ENCODE measurements around the gene PLIN3.
"Not testable (repeated sequence)": the region's sequence is repeated elsewhere in the genome, so short reads cannot be mapped to it uniquely, and the experiment has no call there.

DNA sequence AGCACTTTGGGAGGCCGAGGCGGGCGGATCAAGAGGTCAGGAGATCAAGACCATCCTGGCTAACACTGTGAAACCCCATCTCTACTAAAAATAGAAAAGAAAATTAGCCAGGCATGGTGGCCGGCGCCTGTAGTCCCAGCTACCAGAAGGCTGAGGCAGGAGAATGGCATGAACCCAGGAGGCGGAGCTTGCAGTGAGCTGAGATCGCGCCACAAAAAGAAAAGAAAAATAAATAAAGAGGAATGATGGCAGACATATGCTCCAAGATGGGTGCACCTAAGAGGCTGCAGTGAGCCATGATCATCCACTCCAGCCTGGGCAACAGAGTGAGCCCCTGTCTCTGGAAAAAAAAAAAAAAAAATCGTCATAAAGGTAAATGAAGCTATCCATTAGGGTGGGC lies 21.5 kb downstream of the PLIN3 start:
- TF ChIP-seq, protein P1, sequence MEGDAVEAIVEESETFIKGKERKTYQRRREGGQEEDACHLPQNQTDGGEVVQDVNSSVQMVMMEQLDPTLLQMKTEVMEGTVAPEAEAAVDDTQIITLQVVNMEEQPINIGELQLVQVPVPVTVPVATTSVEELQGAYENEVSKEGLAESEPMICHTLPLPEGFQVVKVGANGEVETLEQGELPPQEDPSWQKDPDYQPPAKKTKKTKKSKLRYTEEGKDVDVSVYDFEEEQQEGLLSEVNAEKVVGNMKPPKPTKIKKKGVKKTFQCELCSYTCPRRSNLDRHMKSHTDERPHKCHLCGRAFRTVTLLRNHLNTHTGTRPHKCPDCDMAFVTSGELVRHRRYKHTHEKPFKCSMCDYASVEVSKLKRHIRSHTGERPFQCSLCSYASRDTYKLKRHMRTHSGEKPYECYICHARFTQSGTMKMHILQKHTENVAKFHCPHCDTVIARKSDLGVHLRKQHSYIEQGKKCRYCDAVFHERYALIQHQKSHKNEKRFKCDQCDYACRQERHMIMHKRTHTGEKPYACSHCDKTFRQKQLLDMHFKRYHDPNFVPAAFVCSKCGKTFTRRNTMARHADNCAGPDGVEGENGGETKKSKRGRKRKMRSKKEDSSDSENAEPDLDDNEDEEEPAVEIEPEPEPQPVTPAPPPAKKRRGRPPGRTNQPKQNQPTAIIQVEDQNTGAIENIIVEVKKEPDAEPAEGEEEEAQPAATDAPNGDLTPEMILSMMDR (conservative IDR thresholded peaks at IDR 0.05 in 1 of 2, IDR thresholded peaks at IDR 0.05 in 1 of 2; ENCODE audit: extremely low read depth in 1 of 2, insufficient read depth in 1 of 2, low read depth in 1 of 2, low read length in 2 of 2): not testable (repeated sequence)
- TF ChIP-seq EZH2 (IDR thresholded peaks at IDR 0.05; ENCODE audit: borderline replicate concordance, low read length): not testable (repeated sequence)

Data from mammary epithelial cell (primary cell).